Stimulated activated CD4-positive, alpha-beta T cell treated with anti-CD3 and anti-CD28 coated beads, Interleukin-4, amount 100 ng/mL, for 4 hours (primary cell): ENCODE measurements around the gene SLC38A5.
"Not testable (repeated sequence)": the region's sequence is repeated elsewhere in the genome, so short reads cannot be mapped to it uniquely, and the experiment has no call there.

Experiments used
- DNase-seq, 2 experiments: peaks; one replicate each; pipeline ENCODE4 v3.0.0-alpha.2; 2020

The SLC38A5 gene

DNA sequence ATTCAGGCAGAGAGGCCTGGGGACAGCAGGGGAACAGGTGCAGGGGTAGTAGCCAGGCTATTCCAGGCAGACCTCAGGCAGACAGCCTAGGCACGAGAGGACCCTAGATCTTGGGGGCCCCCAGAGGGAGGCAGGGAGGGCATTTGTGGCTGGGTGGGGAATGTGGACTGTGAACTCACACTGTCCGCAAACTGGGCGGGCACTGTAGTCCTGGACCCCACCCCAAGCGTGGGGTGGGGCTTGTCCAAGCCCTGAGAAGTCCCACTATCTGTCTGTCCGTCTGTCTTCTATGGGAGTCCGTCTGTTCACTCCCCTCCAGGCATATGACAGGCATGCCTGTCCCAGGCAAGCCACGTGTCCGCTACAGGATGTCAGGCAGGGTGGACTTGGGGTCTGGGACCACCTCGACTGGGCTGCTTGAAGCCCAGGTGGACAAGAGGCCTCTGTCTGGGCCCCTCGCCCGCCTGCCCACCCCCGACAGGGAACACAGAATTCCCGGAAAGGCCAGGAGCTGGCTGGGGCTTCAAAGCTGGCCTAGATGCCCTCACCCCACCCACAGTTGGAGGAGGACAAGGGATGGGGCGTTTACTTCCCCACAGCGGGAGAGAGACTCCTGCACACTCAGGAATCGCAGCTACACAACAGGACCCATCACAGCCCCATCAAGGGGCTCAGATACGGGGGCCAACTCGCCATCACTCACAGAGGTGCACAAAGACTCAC lies at the start of gene SLC38A5:
Gene SLC38A5 (minus strand): TSS at position 151 of the 723 bp plus-strand sequence. CDS start 2,336 bp downstream, outside the sequence.
- no peak for DNase-seq

DNA sequence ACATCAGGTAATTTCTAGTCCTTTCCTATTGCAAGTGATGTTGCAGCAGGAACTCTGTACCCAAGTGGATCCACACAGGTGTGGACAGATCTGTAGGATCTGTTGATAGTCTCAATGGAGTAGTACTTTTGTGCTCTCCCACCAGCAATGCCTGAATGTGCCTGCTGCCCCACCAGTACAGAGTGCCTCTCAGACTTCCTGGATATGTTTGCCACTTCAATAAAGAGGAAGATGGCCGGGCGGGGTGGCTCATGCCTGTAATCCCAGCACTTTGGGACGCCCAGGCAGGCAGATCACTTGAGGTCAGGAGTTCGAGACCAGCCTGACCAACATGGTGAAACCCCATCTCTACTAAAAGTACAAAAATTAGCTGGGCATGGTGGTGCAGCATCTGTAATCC lies 49.4 kb upstream of the SLC38A5 start:
- DNase-seq, result not testable (repeated sequence)

DNA sequence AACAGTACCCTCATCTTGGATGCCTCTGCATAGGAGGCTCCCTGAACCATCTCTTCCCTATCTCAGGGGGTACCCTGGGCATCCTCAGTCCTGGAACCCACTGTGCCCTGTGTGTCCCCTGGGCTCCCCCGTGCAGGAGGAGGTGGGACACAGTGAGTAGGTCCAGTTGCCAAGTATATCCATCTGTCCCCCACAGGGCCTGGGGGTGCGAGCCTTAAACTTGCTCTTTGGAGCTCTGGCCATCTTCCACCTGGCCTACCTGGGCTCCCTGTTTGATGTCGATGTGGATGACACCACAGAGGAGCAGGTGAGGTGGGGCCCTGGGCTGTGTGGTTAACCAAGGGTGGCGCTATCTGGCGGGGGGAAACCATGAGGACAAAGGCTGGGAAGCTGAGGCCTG lies 46.9 kb upstream of the SLC38A5 start:
- DNase-seq, result no peak

DNA sequence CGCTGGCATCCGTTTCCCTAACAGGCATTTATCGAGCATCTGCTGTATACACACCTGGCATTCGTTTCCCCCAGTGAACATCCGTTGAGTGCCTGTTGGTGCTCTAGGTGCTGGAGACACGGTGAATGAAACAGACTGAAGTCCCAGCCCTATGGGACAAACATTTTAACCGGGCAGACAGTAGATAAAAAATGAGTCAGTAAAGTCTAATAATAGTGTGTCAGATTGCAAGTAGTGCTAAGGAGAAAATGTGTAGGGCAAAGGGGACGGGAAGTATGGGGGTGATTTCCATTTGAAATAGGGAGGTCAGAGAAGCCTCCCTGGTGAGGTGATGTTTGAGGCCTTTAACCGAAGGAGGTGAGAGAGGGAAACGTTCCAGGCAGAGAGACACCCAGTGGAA lies 46.2 kb upstream of the SLC38A5 start:
- DNase-seq, result no peak

- DNase-seq, result no peak
Measured at GRCh38 chrX:48515842-48516241, 45.8 kb upstream of the SLC38A5 start.

DNA sequence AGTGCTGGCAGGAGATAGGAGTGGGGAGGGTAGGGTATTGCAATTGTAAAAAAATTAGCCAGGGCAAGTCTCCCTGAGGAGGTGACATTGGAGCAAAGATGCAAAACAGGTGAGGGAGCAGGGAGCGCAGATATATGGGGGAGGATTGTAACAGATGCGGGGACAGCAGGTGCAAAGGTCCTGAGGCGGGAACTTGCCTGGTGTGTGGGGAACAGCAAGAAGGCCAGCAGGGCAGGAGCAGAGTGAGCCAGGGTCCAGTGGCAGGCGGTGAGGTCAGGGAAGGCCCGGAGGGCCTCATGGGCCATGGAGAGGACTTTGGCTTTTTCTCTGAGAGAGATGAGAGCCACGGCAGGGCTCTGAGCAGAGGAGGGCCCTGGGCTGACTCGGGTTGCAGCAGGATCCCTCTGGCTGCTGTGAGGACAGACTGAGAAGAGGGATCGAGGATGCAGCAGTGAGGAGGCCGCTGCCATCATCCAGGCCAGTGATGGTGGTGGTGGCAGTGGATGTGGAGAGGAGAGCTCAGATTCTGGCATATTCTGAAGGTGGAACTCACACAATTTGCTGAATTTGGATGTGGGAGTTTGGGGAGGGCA lies 44.9 kb upstream of the SLC38A5 start:
- no peak for DNase-seq

DNA sequence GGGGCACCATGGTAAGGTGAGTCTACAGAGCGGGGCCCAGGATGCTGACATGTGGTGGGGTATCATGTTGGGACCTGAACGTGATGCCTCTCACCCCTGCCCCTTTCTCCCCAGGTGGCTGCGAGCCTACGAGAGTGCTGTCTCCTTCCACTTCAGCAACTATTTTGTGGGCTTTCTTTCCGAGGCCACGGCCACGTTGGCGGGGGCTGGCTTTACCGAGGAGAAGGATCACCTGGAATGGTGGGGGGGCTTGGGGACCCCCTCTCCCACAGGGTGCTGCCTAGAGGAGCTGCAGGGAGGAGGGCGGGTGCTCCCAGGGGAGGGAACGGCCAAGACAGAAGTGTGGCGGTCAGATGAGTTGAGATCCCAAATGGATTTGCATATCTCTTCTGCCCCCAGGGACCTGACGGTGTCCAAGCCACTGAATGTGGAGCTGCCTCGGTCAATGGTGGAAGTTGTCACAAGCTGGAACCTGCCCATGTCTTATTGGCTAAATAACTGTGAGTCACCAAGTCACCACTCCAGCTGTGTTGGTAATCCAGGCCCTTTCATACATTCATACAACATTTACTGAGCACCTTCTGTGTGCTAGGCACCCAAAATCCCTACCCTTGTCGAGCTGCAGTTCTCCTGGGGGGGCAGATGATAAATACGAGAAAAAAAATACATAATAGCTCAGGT lies 44.2 kb upstream of the SLC38A5 start:
- DNase-seq, result no peak

GRCh38 chrX:48513670-48514069 lies 43.6 kb upstream of the SLC38A5 start:
- DNase-seq, result no peak

GRCh38 chrX:48512371-48512935 lies 42.4 kb upstream of the SLC38A5 start:
- DNase-seq, result no peak

GRCh38 chrX:48511560-48511959 lies 41.5 kb upstream of the SLC38A5 start:
- no peak for DNase-seq

DNA sequence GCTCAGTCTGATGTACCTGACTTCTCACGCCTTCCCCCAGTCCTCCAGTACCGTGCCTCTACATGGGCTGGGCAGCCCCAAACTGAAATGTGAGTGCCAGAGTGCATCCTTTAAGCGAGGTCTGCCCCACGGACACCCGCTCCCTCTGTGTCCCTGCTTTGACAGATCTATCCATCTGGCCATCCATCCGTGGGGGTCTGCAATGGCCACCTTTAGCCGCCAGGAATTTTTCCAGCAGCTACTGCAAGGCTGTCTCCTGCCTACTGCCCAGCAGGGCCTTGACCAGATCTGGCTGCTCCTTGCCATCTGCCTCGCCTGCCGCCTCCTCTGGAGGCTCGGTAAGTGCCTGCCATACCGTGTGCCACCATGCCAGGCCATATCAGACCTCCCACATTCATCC lies 39.6 kb upstream of the SLC38A5 start:
- no peak for DNase-seq

GRCh38 chrX:48509245-48509590 lies 39.2 kb upstream of the SLC38A5 start:
- no peak for DNase-seq

DNA sequence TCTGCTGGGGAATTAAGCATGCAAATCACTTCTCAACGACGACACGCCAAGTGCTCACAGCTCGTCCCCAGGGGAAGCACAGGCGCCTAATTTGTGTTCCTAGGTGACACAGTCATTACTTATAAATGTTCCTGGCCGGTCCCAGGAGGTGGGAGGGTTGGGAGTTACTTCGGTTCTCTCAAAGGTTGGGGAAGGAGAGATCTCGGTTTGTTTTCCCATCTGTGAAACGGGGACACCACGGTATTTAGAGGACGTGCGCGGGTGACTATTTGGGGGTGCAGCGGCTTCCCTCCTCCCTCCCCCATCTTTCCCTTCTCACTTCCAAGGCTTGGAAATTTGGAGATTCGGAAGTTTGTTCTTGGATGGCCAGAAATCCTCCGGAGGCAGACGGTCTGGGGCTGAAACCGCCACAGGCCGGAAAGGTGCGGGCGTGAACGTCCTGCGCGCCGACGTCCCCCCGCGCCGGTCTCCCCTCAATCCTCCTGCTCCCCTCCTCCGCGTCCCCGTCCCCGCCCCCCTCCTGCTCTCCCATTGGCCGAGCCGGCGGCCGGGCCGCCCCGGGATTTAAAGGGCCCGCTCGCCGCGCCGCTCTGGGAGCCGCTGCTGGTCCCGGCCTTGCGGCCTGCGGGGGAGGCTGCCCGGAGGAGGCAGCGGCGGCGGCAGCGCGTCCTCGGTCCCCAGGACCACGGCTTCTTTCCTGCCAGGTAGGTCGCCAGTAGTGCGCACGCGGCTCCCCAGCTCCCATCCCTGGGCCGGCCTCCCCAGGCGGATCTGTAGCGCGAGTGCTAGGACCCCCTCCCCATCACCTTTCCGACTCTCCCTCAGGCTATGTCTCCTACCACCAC lies 38.6 kb upstream of the SLC38A5 start, which contains the start of gene PORCN:
Gene PORCN (plus strand): TSS at position 593 of the 845 bp plus-strand sequence. CDS start 829 bp downstream, outside the sequence.
- DNase-seq, result peak; percentile 74 to 79

DNA sequence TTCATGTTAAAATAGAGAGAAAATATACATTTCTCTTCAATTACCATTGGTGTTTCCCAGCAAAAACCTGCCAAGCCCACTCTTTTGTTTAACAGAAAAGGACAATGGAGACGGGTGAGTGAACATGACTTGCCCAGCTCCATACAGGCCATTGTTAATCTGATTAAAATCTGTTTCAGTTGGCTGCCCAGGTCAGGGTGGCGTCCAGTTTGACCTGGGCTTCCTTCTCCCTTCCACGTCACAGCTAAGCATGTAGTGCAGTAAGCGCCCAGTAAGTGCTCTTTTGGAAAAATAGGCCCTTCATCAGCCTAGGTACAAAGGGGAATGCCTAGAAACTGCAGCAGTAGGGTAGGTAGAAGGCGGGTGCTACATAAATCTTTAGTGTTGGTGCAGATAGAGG lies 37.2 kb upstream of the SLC38A5 start:
- no peak for DNase-seq

DNA sequence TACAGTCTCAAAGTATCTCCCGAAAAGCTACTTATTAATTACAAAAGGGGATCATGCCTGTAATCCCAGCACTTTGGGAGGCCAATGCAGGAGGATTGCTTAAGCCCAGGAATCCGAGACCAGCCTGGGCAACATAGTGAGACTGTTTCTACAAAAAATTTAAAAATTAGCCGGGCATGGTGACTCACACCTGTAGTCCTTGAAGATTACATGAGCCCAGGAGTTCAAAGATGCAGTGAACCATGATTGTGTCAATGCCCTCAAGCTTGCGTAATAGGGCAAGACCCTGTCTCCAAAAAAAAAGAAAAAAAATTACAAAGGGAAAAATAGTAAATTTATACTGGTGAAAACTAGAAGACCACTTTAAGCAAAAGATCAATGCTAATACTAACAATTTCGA lies 35.4 kb upstream of the SLC38A5 start:
- no peak for DNase-seq

DNA sequence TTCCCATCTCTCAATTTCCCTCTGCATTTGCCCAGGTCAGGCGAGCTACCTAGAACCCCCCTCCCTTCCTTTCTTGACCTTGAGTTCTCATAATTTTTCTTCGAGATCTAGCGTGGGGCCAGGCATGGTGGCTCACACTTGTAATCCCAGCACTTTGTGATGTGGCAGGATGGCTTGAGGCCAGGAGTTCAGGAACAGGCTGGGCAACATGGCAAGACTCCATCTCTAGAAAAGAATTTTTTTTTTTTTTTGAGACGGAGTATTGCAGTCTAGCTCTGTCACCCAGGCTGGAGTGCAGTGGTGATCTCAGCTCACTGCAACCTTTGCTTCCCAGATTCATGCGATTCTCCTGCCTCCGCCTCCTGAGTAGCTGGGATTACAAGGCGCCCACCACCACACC lies 34.2 kb upstream of the SLC38A5 start:
- no peak for DNase-seq

- DNase-seq, result no peak
Measured at GRCh38 chrX:48498374-48498809, 28.3 kb upstream of the SLC38A5 start.

DNA sequence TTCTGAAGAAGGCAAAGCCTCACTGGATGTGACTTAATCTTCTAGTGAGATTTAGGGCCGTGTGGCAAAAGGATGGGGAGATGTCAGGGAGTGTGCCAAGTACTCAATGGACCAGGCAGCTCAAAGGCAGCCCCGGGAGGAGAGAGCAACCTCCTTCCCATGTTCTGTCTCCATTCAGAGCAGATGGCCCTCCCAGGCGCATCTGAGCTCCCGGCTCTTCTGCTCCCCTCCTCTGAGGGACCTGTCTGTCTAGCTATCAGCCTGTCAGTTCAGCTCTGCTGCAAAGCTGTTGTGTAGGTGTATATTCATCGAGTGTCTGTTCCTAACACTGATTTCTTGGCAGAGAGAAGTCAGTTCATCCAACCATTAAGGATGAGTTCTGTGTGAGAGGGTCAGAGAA lies 27.8 kb upstream of the SLC38A5 start:
- no peak for DNase-seq

DNA sequence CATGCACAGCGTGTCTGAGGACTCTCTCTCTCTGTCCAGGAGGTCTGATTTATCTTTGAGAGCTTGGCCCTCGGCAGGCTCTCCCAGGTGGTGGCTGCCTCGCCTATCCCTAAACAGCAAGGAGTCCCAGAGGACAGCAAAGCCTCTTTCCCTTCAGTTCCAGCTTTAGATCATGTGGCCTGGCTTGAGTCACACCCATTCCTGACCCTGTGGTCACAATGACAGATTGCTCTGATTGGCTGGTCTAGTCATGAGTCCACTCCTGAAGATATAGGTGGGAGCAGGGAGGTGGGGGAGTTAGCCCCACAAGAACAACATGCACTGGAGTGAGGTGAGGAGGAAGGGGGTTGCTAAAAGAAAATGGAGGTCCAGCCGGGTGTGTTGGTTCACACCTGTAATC lies 26.6 kb upstream of the SLC38A5 start:
- no peak for DNase-seq

DNA sequence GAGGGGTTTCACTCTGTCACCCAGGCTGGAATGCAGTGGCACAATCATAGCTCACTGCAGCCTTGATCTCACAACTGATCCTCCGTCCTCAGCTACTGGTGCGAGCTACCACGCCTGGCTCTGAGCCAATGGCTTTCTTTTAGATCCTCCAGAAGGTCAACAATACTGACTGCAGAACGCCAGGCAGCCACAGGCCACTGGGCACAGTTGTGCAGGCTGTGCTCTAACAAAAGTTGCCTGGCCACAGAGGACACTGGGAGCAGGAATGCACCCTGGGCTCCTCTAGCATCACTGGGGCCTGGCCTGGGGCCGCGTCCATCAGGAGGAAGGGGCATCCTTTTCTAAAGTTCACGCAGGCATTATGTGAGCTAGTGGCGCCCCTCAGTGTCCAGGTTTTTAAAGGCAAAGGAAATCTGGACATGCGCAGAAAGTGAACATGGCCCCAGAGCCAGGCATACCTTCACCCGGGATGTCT lies 23.9 kb upstream of the SLC38A5 start:
- no peak for DNase-seq

GRCh38 chrX:48492293-48492910 lies 22.3 kb upstream of the SLC38A5 start:
- no peak for DNase-seq

DNA sequence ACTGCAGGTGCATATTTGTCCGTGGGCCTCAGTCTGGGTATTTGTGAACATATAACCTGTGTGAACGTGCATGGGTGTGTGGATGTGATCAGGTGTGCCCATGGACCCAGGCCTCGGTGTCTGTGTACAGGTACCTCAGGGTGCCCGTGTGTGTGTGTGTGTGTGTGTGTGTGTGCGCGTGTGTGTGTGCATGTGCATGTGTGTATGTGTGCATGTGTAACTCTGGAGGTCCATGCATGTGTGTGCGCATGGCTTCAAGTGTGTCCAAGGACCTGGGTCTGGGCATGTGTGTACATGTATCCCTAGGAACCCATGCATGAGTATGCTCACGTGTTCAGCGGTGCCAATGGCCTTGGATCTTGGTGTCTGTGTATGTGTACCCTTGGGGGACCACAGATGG lies 21.7 kb upstream of the SLC38A5 start:
- DNase-seq, result no peak
